HG03442 (cell line): ENCODE data around the gene TFF1.

Experiments
- ATAC-seq: cut with Tn5 transposase; IDR thresholded peaks from one replicate; pipeline ENCODE4 v1.9.1; 2021; ENCODE audit warnings: mild to moderate bottlenecking, moderate library complexity; ENCODE audit not compliant: unreplicated experiment

Gene TFF1

GRCh38 chr21:42365770-42366169 is 565 bp downstream of the TFF1 start:
- no peak for ATAC-seq

GRCh38 chr21:42364304-42364865 is 1.9 kb downstream of the TFF1 start:
- no peak for ATAC-seq

DNA sequence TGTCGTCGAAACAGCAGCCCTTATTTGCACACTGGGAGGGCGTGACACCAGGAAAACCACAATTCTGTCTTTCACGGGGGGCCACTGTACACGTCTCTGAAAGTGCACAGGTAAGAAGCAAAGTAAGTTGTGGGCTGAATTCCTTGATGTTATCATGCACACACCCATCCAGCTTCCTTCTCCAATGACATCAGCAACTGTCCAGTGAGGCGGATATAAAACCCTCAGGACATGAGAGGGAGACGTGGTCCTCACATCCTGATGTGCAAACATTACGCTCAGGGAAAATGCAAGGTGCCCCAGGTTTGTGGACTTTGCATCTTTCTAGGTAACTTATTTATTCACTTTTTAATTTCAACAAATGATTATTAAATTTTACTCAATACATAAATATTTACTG is 3.0 kb downstream of the TFF1 start:
- ATAC-seq, result no peak

DNA sequence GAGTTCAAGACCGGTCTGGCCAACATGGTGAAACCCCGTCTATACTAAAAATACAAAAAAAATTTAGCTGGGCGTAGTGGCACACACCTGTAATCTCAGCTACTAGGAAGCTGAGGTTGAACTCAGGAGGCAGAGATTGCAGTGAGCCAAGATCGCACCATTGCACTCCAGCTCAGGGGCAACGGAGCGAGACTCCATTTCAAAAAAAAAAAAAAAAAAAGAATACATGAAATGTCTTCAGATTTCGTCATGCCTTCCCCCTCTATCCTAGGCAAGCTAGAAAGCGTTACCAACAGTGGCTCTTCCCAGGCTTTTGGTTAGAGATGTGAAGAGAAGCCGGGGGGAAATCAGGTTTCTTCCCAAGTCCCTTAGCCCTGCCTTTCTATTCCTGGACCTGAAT is 3.6 kb downstream of the TFF1 start:
- no peak for ATAC-seq

GRCh38 chr21:42362198-42362597 is 4.1 kb downstream of the TFF1 start:
- no peak for ATAC-seq

DNA sequence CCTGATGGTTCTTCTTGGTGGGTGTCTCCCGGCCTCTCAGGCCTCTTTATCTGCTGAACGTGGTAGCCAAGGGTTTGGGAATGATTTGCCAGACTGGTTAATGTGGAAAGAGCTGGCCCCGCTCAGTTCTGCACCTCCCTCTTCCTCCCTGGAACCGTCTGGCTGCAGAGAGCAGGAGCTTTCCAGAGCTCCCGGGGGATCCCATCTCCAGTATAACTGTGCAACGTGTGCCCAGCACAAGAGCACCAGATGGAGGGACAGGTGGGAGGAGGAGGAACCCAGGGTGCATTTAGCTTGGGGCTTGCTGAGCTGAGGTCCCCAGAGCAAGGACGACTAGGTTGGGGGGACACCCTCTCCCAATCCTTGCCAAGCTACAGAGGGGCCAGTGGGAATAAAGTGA is 5.0 kb downstream of the TFF1 start:
- ATAC-seq, result no peak

GRCh38 chr21:42360317-42360716 is 6.0 kb downstream of the TFF1 start:
- no peak for ATAC-seq

DNA sequence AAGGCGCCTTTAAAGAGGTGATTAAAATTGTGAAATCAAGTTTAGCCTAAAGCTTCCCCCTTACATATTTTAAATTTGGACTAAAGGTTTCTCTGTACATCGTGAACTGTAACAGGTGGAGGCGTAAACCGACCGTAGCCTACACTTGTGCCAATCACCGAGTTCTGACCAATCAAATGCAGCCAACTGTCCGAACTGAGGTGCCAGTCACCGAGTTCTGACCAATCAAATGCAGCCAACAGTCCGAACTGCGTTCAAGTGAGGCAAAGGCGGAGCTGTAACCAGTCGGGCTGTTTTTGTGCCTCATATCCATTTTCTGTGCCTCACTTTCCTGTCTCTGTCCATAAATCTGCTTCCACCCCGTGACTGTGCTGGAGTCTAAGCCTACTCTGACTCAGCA is 7.4 kb downstream of the TFF1 start:
- no peak for ATAC-seq

- ATAC-seq, result no peak
Observed at GRCh38 chr21:42358261-42358660, 8.1 kb downstream of the TFF1 start.

DNA sequence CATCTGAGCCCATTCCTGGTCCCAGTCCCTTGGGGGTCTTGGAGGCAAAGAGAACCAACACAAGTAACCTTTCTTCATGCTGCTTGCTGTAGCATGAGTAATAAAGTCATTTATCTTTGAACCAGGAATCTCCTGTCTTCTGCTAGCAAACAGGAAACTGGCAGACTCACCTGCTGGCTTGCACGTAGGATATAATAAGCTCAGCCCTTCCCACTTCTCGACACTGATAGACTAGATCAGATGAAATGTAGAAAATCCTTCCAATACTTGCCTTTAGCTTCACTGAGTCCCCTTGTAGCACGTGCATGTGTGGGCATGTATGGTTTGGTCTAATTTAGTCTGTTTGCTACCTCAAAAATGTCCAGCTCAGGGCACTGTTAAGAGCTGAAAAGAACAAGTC is 9.0 kb downstream of the TFF1 start:
- no peak for ATAC-seq

DNA sequence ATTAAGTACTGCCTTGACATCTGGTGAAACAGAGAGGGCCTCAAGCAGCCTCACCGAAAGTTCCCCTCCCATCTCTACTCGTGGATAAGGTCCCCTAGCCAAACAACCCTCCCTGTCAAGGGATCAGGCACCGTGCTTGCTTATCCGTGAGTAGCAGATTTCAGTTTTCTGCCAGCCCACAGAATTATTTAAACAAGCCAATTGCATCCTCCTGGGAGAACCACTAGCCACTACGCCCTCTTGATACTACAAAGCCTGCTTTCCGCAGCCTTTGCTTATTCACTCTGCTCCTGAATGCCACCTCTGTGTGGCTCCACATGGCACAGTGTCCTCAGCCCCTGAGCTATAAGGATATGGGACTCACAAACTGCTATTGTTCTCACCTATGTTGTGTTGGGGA is 9.7 kb downstream of the TFF1 start:
- no peak for ATAC-seq

DNA sequence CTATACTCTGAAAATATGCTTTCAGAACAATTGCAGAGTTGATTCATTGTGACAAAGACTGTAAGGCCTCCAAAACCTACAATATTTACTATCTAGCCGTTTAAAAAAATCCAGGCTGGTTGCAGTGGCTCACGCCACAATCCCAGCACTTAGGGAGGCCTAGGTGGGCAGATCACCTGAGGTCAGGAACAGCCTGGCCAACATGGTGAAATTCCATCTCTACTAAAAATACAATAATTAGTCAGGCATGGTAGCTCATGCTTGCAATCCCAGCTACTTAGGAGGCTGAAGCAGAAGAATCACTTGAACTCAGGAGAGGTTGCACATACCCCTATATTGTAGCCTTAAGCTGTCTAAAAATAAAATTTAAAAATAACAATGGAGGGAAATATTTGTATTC is 10.3 kb downstream of the TFF1 start:
- no peak for ATAC-seq

DNA sequence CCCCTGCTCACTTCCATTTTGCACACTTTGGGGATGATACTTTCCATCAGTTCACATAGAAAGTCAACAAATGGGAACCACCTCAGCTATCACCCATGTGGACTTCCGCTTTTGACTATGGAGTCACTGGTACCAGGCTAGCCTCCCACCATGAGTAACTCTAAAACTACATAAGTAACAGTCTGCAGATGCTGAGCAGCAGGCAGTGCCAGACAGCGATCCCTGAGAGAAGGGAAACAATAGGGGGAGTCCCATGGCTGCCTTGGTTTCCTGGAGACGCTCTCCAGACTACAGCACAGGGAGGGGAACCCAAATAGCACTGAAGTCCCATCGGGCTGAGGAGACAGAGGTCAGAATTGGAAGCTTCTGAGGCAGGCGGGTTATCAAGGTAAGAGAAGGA is 12.7 kb downstream of the TFF1 start:
- no peak for ATAC-seq

GRCh38 chr21:42352441-42353095 is 13.8 kb downstream of the TFF1 start:
- no peak for ATAC-seq

GRCh38 chr21:42351626-42352440 is 14.5 kb downstream of the TFF1 start:
- no peak for ATAC-seq

DNA sequence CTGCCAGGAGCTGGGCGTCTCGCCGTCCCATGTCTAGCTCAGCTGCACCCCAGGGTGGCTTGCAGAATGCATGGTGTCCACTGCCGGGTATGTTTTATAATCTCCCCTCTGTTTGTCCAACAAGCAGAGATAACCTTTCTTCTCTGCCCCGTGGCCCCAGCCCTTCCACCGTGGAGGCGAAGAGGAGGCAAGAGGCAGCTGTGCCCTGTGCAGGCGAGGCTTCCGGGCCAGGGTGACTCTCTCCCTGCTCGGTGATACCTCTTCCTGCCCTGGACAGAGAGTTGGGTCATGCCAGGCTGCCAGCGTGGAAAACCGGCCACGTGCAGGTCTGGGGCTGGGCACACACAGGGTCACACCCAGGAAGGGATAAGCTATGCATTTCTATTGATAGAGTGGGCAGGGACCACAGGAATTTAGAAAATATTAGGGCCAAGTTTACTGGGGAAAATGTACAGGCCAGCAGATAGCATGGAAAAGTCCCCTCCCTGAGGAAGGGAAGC is 15.4 kb downstream of the TFF1 start, which contains the start of gene TFF2:
Gene TFF2, minus strand, starts transcription at position 68 of the 500 bp plus-strand sequence. Its CDS starts 37 bp downstream, at position 31.
- ATAC-seq, result no peak

DNA sequence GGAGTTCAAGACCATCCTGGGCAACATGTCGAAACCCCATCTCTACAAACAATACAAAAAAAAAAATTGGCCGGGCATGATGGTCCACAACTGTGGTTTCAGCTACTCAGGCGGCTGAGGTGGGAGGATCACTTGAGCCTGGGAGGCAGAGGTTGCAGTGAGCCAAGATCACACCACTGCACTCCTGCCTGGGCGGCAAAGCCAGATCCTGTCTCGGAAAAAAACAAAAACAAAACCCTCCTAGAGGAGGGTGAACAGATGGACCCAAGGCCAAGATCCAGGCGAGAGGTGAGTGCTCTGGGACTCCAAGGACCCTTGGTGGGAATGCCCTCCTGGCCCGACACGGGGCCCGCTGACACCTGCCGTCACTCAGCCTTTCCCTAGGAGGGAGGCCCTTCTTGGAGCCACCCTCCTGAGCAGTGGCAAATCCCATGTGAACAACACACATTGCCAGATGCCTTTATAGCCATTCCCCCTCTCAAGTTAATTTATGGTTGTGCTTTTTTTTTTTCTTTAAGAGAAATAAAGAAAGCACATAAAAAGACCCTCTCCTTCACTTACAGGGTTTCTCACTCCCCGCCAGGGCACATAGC is 15.9 kb downstream of the TFF1 start:
- ATAC-seq, result no peak

DNA sequence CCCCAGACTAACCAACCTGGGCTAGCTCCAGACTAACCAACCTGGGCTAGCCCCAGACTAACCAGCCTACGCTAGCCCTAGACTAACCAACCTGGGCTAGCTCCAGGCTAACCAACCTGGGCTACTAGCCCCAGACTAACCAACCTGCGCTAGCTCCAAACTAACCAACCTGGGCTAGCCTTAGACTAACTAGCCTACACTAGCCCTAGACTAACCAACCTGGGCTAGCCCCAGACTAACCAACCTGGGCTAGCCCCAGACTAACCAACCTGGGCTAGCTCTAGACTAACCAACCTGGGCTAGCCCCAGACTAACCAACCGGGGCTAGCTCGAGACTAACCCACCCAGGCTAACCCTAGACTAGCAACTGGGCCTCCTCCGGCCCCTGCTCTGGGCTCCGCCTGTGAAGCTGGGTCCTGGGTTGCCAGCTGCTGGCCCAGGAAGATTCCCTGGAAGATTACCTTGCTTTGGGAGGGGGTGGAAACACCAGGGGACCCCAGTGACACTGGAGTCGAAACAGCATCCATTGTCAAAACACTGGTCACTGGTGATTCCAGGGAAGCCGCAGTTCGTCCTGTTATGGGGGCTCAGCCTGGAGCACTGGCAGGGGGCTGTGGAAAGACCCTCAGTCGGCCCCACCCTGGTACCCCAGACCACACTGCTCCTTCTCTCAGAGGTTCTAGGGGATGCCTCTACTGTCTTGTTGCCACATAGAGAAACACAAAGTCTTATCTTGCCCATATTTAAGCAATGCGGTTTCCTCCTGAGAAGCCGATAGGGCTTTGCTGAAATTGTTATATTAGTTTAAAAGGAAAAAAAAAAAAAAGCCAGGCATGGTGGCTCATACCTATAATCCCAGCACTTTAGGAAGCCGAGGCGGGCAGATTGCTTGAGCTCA is 16.7 kb downstream of the TFF1 start:
- no peak for ATAC-seq

DNA sequence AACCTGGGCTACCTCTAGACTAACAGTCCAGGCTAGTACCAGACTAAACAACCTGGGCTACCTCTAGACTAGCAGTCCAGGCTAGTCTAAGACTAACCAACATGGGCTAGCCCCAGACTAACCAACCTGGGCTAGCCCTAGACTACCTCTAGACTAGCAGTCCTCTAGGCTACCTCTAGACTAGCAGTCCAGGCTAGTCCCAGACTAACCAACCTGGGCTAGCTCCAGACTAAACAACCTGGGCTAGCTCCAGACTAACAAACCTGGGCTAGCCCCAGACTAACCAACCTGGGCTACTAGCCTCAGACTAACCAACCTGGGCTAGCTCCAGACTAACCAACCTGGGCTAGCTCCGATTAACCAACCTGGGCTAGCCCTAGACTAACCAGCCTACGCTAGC is 17.6 kb downstream of the TFF1 start:
- no peak for ATAC-seq

GRCh38 chr21:42347601-42348327 is 18.6 kb downstream of the TFF1 start:
- no peak for ATAC-seq
